Prostate gland (tissue), 2 donors: ENCODE results near the gene GGACT.

ENCODE experiments used
- CTCF ChIP-seq, 4 experiments: fragments of 200-600 bp in 2 of 4; fragments of 450-650 bp in 2 of 4; sonication (generic) in 2 of 4; IDR thresholded peaks; 1 replicate in 3 of 4; 2 replicates in 1 of 4; pipeline ENCODE4 v1.5.1; 2016 to 2019; ENCODE audit warnings: antibody characterized with exemption in 4 of 4, mild to moderate bottlenecking in 2 of 4, moderate library complexity in 2 of 4
- POLR2A ChIP-seq: fragments of 450-650 bp; IDR thresholded peaks from one replicate; pipeline ENCODE4 v1.6.1; 2016; ENCODE audit warnings: antibody characterized with exemption, mild to moderate bottlenecking

DNA sequence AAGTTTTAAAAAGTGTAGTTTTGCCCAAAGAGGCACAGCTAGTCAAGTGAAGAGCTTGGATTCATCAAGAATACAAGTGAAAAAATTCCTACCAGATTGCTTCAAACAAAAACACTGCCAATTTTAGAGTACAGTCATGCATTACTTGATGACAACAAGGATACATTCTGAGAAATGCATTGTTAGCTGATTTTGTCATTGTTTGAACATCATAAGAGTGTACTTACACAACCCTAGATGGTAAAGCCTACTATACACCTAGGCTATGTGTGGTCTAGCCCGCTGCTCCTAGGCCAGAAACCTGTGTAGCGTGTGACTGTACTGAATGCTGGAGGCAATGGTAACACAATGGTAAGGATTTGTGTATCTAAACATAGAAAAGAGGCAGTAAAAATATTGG is 44.9 kb upstream of the GGACT start:
- TF ChIP-seq CTCF (IDR thresholded peaks at IDR 0.05) (no peak), POLR2A (no peak)
